Erythroblast (primary cell): ENCODE measurements around the gene TMBIM1.

ENCODE experiments used
- GATA1 ChIP-seq: IDR thresholded peaks from 2 replicates; pipeline ENCODE4 v1.6.1; 2011; ENCODE audit warnings: low read depth, mild to moderate bottlenecking, control low read depth, low read length, moderate library complexity
- POLR2A ChIP-seq: IDR thresholded peaks from 2 replicates; pipeline ENCODE4 v1.6.1; 2011; ENCODE audit warnings: mild to moderate bottlenecking, low read length

DNA sequence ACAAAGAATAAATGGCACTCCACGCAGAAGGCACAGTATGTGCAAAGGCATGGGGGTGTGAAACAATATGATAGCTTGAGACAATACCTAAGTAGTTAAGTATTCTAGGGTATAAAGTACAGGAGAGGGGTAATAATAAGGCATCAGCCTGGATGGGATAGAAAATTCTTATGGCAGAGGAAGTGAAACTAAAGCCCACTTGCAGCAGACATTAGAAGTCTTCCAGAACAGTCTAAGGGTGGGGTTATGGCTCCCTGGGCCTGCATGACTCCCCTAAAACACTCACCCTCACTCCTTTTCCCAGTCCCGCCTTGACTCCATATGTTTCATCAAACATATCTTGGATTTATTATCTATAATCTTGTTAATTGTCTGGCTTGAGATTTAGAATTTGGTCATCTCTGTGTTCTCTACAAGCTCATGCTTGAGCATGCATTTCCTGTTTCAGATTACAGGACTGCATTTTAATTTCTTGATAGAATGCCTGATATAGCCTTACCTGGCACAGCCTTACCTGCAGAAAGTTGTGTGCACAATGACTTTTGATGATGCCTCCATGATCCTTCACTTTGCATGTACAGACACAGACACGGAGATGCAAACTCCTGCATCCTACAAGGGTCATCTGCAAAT is 28.5 kb upstream of the TMBIM1 start:
- no peak for TF ChIP-seq POLR2A
- no peak for TF ChIP-seq GATA1
